ENCODE measurements around the gene APOA1. TPM values are rescaled to one million over a fixed set of nuclear protein-coding genes. Genes with fewer than 3 reads are reported as not detected.

APOA1 gene
- total RNA-seq, 2 donors from 2014 or later = not detected

GRCh38 chr11:116821050-116821918 lies 16.1 kb downstream of the APOA1 start:
- H3K4me1 ChIP-seq (ENCODE audit: control insufficient read depth in 1 of 2, low read depth in 2 of 2) = no peaks in the 10 kb centered on the region
- no peak overlapping the region for H3K27ac ChIP-seq
- H3K4me3 ChIP-seq = no peak overlapping the region
- no peaks in the 10 kb centered on the region for H3K36me3 ChIP-seq
- no peaks in the 10 kb centered on the region for H3K9me3 ChIP-seq
- ATAC-seq (ENCODE audit: insufficient number of reproducible peaks, low FRiP score, low read depth) = no peak
- no peak for DNase-seq (ENCODE audit: low spot score)
- TF ChIP-seq, protein P1, sequence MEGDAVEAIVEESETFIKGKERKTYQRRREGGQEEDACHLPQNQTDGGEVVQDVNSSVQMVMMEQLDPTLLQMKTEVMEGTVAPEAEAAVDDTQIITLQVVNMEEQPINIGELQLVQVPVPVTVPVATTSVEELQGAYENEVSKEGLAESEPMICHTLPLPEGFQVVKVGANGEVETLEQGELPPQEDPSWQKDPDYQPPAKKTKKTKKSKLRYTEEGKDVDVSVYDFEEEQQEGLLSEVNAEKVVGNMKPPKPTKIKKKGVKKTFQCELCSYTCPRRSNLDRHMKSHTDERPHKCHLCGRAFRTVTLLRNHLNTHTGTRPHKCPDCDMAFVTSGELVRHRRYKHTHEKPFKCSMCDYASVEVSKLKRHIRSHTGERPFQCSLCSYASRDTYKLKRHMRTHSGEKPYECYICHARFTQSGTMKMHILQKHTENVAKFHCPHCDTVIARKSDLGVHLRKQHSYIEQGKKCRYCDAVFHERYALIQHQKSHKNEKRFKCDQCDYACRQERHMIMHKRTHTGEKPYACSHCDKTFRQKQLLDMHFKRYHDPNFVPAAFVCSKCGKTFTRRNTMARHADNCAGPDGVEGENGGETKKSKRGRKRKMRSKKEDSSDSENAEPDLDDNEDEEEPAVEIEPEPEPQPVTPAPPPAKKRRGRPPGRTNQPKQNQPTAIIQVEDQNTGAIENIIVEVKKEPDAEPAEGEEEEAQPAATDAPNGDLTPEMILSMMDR (IDR thresholded peaks at IDR 0.05) = no peak
- no peaks in the 10 kb centered on the region for H3K27me3 ChIP-seq (replicated peaks; ENCODE audit: insufficient read depth)

DNA sequence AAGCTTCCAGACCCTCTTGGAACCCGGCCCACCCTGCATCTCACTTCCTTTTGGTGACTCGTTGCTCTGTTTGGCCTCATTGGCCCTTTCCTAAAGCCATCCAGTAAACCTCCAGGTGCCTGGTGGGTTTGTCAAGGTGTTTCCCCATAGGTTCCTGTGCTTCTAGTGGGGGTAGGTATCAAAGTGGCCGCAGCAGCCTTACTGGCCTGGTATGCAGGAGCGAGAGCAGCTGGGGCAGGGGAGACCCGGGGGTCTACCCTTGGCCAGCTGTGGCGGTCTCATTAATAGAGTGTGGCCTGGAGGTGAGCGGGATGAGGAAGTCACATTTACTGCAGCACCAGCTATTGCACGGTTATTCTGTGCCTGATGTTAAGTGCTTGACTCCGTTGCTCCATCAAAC lies 18.4 kb downstream of the APOA1 start:
- ATAC-seq (ENCODE audit: insufficient number of reproducible peaks, low FRiP score, low read depth) (no peak), DNase-seq (ENCODE audit: low spot score) (no peak)
- Histone ChIP-seq H3K27ac (no peak overlapping the region), H3K9me3 (no peaks in the 10 kb centered on the region), H3K36me3 (no peaks in the 10 kb centered on the region), H3K4me1 (ENCODE audit: control insufficient read depth in 1 of 2, low read depth in 2 of 2) (no peaks in the 10 kb centered on the region), H3K4me3 (no peak overlapping the region), H3K27me3 (replicated peaks; ENCODE audit: insufficient read depth) (no peaks in the 10 kb centered on the region)
- TF ChIP-seq, protein P1 (IDR thresholded peaks at IDR 0.05) = no peak

DNA sequence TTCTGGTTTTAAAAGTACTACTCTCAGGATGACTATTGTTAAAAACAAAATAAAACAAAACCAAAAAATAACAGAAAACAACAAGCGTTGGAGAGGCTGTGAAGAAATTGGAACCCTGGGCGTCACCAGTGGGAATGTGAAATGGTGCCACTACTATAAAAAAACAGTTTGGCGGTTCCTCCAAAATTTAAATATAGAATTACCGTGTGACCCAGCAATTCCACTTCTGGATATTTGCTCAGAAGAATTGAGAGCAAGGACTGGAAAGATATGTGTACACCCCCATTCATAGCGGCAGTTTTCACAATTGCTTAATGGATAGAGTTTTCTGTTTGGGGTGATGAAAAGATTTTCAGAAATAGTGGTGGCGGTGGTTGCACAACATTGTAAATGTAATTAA lies 22.9 kb downstream of the APOA1 start:
- H3K27ac ChIP-seq = no peak overlapping the region
- TF ChIP-seq, protein P1 (IDR thresholded peaks at IDR 0.05) = no peak
- ATAC-seq (ENCODE audit: insufficient number of reproducible peaks, low FRiP score, low read depth) = no peak

DNA sequence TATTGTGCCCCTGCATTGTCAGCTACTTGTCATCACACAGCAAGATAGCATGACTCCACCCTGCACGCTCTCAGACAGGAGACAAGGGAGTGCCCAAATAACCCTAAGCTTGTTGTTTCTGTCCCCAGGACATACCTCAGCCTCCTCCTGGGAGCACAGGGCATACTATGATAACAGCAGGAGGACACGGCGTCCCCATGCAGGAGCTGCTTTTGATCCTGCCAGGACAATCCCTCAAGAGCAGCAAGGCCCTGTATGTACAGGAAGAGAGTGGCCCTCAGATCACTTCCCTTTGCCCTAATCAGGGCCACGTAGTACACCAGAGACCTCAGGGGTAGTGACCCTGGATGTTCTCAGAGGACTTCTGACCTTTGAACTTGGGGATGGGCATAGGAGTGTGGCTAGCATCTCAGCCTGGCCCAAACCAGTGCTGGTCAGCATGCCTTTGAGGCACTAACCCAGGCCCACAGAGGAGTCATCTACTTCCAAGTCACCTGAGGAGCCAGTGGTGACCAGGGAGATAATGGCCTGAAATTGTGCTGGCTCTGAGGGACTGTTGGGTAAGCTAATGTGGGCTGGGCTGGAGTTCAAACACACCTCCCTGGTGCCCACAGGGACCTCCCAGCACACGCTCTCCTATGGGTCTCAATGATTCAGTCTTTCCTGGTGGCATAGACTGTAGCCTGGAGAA lies 23.5 kb downstream of the APOA1 start:
- ATAC-seq (ENCODE audit: insufficient number of reproducible peaks, low FRiP score, low read depth) (no peak), DNase-seq (ENCODE audit: low spot score) (no peak)
- Histone ChIP-seq H3K9me3 (no peaks in the 10 kb centered on the region), H3K4me1 (ENCODE audit: control insufficient read depth in 1 of 2, low read depth in 2 of 2) (no peaks in the 10 kb centered on the region), H3K27me3 (replicated peaks; ENCODE audit: insufficient read depth) (no peaks in the 10 kb centered on the region), H3K36me3 (no peaks in the 10 kb centered on the region), H3K27ac (no peak overlapping the region), H3K4me3 (no peak overlapping the region)
- TF ChIP-seq, protein P1 (IDR thresholded peaks at IDR 0.05) = no peak

More for the DNA sequence above, 22.9 kb downstream of the APOA1 start:
- Histone ChIP-seq H3K27me3 (replicated peaks; ENCODE audit: insufficient read depth) (no peaks in the 10 kb centered on the region), H3K4me1 (ENCODE audit: control insufficient read depth in 1 of 2, low read depth in 2 of 2) (no peaks in the 10 kb centered on the region), H3K9me3 (no peaks in the 10 kb centered on the region), H3K36me3 (no peaks in the 10 kb centered on the region), H3K4me3 (no peak overlapping the region)
- no peak for DNase-seq (ENCODE audit: low spot score)

- ATAC-seq (ENCODE audit: insufficient number of reproducible peaks, low FRiP score, low read depth) (no peak), DNase-seq (ENCODE audit: low spot score) (no peak)
- no peak overlapping the region for H3K27ac ChIP-seq
Observed at GRCh38 chr11:116813170-116813569, 24.3 kb downstream of the APOA1 start.

More at GRCh38 chr11:116813170-116813569, 24.3 kb downstream of the APOA1 start:
- no peaks in the 10 kb centered on the region for H3K27me3 ChIP-seq (replicated peaks; ENCODE audit: insufficient read depth)
- H3K9me3 ChIP-seq = no peaks in the 10 kb centered on the region
- H3K36me3 ChIP-seq = no peaks in the 10 kb centered on the region
- no peak overlapping the region for H3K4me3 ChIP-seq
- TF ChIP-seq, protein P1 (IDR thresholded peaks at IDR 0.05) = no peak
- no peaks in the 10 kb centered on the region for H3K4me1 ChIP-seq (ENCODE audit: control insufficient read depth in 1 of 2, low read depth in 2 of 2)
